GM12891 (cell line): ENCODE measurements around the gene C9orf43.

ENCODE experiments used
- DNase-seq: peaks from one replicate; pipeline ENCODE4 v3.0.0; 2011; ENCODE audit warnings: low spot score; ENCODE audit not compliant: insufficient read length
- FAIRE-seq: peaks from 2 replicates; lab custom pipeline; 2011; peaks lifted over from hg19 to GRCh38; lab: Jason Lieb, UNC
- PAX5 ChIP-seq: IDR thresholded peaks from 2 replicates; pipeline ENCODE4 v1.6.1; 2011; ENCODE audit warnings: low read length, moderate library complexity, mild to moderate bottlenecking; ENCODE audit not compliant: insufficient read depth, severe bottlenecking
- POLR2A ChIP-seq: IDR thresholded peaks from 2 replicates; pipeline ENCODE4 v1.6.1; 2011; ENCODE audit warnings: low read depth, low read length, control low read depth
- POLR2AphosphoS5 ChIP-seq: IDR thresholded peaks from 2 replicates; pipeline ENCODE4 v1.6.1; 2011; ENCODE audit warnings: low read depth, low read length, control low read depth
- POU2F2 ChIP-seq: IDR thresholded peaks from 2 replicates; pipeline ENCODE4 v1.6.1; 2011; ENCODE audit warnings: low read depth, mild to moderate bottlenecking, control low read depth, low read length, moderate library complexity
- SPI1 ChIP-seq: IDR thresholded peaks from 2 replicates; pipeline ENCODE4 v1.6.1; 2011; ENCODE audit warnings: low read depth, low read length, control low read depth
- TAF1 ChIP-seq: IDR thresholded peaks from 2 replicates; pipeline ENCODE4 v1.6.1; 2011; ENCODE audit warnings: low read depth, low read length, control low read depth

The C9orf43 gene

GRCh38 chr9:113381909-113382411, 28.6 kb upstream of the C9orf43 start:
- FAIRE-seq, result no peak
- DNase-seq, result no peak
- TF ChIP-seq POLR2A (no peak), PAX5 (no peak), SPI1 (no peak), POU2F2 (no peak), TAF1 (no peak), POLR2AphosphoS5 (no peak)

GRCh38 chr9:113386571-113387393, 23.8 kb upstream of the C9orf43 start:
- DNase-seq, result no peak
- TF ChIP-seq POLR2AphosphoS5 (no peak), SPI1 (no peak), POLR2A (no peak), PAX5 (no peak), TAF1 (no peak), POU2F2 (no peak)

GRCh38 chr9:113387560-113388230, 22.9 kb upstream of the C9orf43 start:
- DNase-seq (no peak), FAIRE-seq (no peak)
- TF ChIP-seq SPI1, result no peak

More at GRCh38 chr9:113386571-113387393, 23.8 kb upstream of the C9orf43 start:
- no peak for FAIRE-seq

GRCh38 chr9:113388833-113389232, 21.7 kb upstream of the C9orf43 start:
- no peak for DNase-seq
- TF ChIP-seq POLR2AphosphoS5, result no peak
- TF ChIP-seq TAF1, result no peak
- TF ChIP-seq POLR2A, result no peak
- no peak for TF ChIP-seq PAX5
- TF ChIP-seq SPI1, result no peak
- no peak for FAIRE-seq

- no peak for DNase-seq
- FAIRE-seq, result no peak
- TF ChIP-seq TAF1 (no peak), POU2F2 (no peak), PAX5 (no peak), POLR2A (no peak), SPI1 (no peak), POLR2AphosphoS5 (no peak)
Observed at GRCh38 chr9:113389451-113389850, 21.1 kb upstream of the C9orf43 start.

GRCh38 chr9:113390192-113390960, 20.2 kb upstream of the C9orf43 start:
- TF ChIP-seq SPI1, result no peak
- TF ChIP-seq TAF1, result no peak
- no peak for TF ChIP-seq POU2F2
- no peak for TF ChIP-seq POLR2A
- no peak for TF ChIP-seq PAX5
- no peak for TF ChIP-seq POLR2AphosphoS5
- DNase-seq (no peak), FAIRE-seq (no peak)

GRCh38 chr9:113391917-113392316, 18.6 kb upstream of the C9orf43 start:
- no peak for FAIRE-seq
- DNase-seq, result no peak
- TF ChIP-seq TAF1 (no peak), PAX5 (no peak), SPI1 (no peak), POU2F2 (no peak), POLR2A (no peak), POLR2AphosphoS5 (no peak)

GRCh38 chr9:113393281-113393680, 17.3 kb upstream of the C9orf43 start:
- TF ChIP-seq POU2F2 (no peak), TAF1 (no peak), POLR2AphosphoS5 (no peak), PAX5 (no peak), POLR2A (no peak), SPI1 (no peak)
- FAIRE-seq (no peak), DNase-seq (no peak)

- TF ChIP-seq POU2F2, result no peak
- DNase-seq (no peak), FAIRE-seq (no peak)
Observed at GRCh38 chr9:113395000-113395861, 15.3 kb upstream of the C9orf43 start.
